HEK293T (cell line): Measurements from ENCODE around the gene WWOX.

Experiments used
- CTCF ChIA-PET: fragments of 350-600 bp; formaldehyde crosslinking; extraction: SDS; loops from one replicate; lab custom pipeline; 2021; ENCODE audit warnings: antibody characterized with exemption, inconsistent platforms; lab: Yijun Ruan, JAX
- POLR2A ChIA-PET: fragments of 350-600 bp; formaldehyde crosslinking; extraction: SDS; loops from one replicate; lab custom pipeline; 2020; ENCODE audit warnings: antibody characterized with exemption, inconsistent platforms; lab: Yijun Ruan, JAX
- DNase-seq: peaks from one replicate; pipeline ENCODE4 v3.0.0; 2012; ENCODE audit warnings: mixed read lengths; ENCODE audit errors: extremely low spot score
- ARNT ChIP-seq: fragments of 450-650 bp; IDR thresholded peaks from 2 replicates; pipeline ENCODE4 v1.6.1; 2017; ENCODE audit warnings: mild to moderate bottlenecking
- BHLHE40 ChIP-seq: fragments of 450-650 bp; IDR thresholded peaks from 2 replicates; pipeline ENCODE4 v1.6.1; 2016; ENCODE audit warnings: mild to moderate bottlenecking, moderate library complexity, borderline replicate concordance
- CTBP1 ChIP-seq: fragments of 450-650 bp; IDR thresholded peaks from 2 replicates; pipeline ENCODE4 v1.6.1; 2016; ENCODE audit warnings: borderline replicate concordance
- ELF4 ChIP-seq: fragments of 450-650 bp; IDR thresholded peaks from 2 replicates; pipeline ENCODE4 v1.6.1; 2017; ENCODE audit warnings: antibody characterized with exemption
- FOXA1 ChIP-seq: fragments of 450-650 bp; IDR thresholded peaks from 2 replicates; pipeline ENCODE4 v1.6.1; 2016; ENCODE audit warnings: mild to moderate bottlenecking
- FOXK2 ChIP-seq: fragments of 450-650 bp; IDR thresholded peaks from 2 replicates; pipeline ENCODE4 v1.6.1; 2016; ENCODE audit warnings: mild to moderate bottlenecking
- FOXM1 ChIP-seq: fragments of 450-650 bp; IDR thresholded peaks from 2 replicates; pipeline ENCODE4 v1.6.1; 2017; ENCODE audit warnings: mild to moderate bottlenecking, borderline replicate concordance
- HDGF ChIP-seq: fragments of 450-650 bp; IDR thresholded peaks from 2 replicates; pipeline ENCODE4 v1.6.1; 2017; ENCODE audit warnings: antibody characterized with exemption, borderline replicate concordance
- L3MBTL2 ChIP-seq: fragments of 450-650 bp; conservative IDR thresholded peaks from 2 replicates; pipeline ENCODE4 v1.6.1; 2016; ENCODE audit warnings: mild to moderate bottlenecking
- LEF1 ChIP-seq: fragments of 450-650 bp; IDR thresholded peaks from 2 replicates; pipeline ENCODE4 v1.6.1; 2017; ENCODE audit warnings: mild to moderate bottlenecking, borderline replicate concordance
- NFRKB ChIP-seq: fragments of 450-650 bp; IDR thresholded peaks from 2 replicates; pipeline ENCODE4 v1.6.1; 2016; ENCODE audit warnings: mild to moderate bottlenecking, moderate library complexity
- SP1 ChIP-seq: fragments of 450-650 bp; IDR thresholded peaks from 2 replicates; pipeline ENCODE4 v1.6.1; 2017
- SUZ12 ChIP-seq: fragments of 450-650 bp; IDR thresholded peaks from 2 replicates; pipeline ENCODE4 v1.6.1; 2016; ENCODE audit warnings: mild to moderate bottlenecking
- TARDBP ChIP-seq: fragments of 450-650 bp; IDR thresholded peaks from 2 replicates; pipeline ENCODE4 v1.6.1; 2016
- ZNF384 ChIP-seq: fragments of 450-650 bp; IDR thresholded peaks from 2 replicates; pipeline ENCODE4 v1.6.1; 2016
- TF ChIP-seq, protein P1 (sequence below): fragments of 450-650 bp; IDR thresholded peaks from 2 replicates; pipeline ENCODE4 v1.6.1; 2016

WWOX gene

DNA sequence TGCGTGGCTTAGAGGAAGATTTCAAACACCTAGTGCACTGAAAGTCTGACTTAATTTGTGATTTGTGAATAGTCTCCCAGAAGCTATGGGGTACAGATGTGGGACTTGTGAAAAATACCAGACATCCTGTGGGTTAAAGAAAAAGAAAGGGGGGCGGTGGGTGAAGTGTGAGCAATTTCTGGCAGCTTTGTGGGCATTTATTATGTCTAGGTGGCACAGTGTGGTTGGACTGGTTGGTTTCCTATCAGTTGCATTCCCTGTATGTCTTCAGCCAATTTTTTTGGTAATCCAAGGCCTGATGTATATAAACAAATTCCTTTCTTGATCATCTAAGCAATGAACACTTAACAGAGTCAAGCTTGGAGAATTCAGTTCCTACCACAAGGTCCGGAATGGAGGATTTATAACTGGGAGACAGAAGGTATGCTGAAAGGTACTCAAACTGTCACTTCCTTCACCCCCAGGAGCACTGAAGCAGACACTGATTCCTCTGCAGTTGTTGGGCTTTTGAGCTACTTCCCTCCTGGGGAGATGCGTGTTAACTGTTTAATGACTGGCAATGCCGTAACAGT is 211.6 kb downstream of the WWOX start:
- POLR2A ChIA-PET = no interaction called here
- CTCF ChIA-PET = no interaction called here
- TF ChIP-seq, protein P1, sequence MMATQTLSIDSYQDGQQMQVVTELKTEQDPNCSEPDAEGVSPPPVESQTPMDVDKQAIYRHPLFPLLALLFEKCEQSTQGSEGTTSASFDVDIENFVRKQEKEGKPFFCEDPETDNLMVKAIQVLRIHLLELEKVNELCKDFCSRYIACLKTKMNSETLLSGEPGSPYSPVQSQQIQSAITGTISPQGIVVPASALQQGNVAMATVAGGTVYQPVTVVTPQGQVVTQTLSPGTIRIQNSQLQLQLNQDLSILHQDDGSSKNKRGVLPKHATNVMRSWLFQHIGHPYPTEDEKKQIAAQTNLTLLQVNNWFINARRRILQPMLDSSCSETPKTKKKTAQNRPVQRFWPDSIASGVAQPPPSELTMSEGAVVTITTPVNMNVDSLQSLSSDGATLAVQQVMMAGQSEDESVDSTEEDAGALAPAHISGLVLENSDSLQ = peak; percentile 57
- no peak for TF ChIP-seq BHLHE40
- no peak for DNase-seq

DNA sequence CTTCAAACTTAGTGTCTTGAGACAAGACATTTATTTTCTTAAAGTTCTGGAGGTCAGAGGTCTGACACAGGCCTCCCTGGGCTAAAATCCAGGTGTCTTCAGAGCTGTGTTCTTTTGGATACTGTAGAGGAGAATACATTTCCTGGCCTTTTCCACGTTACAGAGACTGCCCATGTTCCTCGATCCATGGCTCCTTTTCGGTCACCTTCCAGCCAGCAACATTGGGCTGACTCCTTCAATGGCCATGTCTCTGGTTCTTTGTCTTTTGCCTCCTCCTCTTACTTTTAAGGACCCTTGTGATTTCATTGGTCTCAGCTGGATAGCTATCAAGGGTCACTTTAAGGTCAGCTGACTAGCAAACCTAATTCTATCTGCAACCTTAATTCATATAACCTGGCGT is 212.4 kb downstream of the WWOX start:
- TF ChIP-seq BHLHE40 = no peak
- TF ChIP-seq, protein P1 = no peak
- TF ChIP-seq HDGF = no peak
- no peak for TF ChIP-seq NFRKB
- no peak for TF ChIP-seq L3MBTL2
- no peak for TF ChIP-seq FOXK2
- no peak for TF ChIP-seq SUZ12
- no peak for TF ChIP-seq TARDBP
- no peak for TF ChIP-seq FOXM1
- TF ChIP-seq SP1 = no peak
- TF ChIP-seq ARNT = no peak
- TF ChIP-seq LEF1 = no peak
- TF ChIP-seq FOXA1 = no peak
- no peak for TF ChIP-seq ZNF384
- TF ChIP-seq CTBP1 = no peak
- TF ChIP-seq ELF4 = no peak
- no peak for DNase-seq
- POLR2A ChIA-PET = no interaction called here
- CTCF ChIA-PET = no interaction called here

DNA sequence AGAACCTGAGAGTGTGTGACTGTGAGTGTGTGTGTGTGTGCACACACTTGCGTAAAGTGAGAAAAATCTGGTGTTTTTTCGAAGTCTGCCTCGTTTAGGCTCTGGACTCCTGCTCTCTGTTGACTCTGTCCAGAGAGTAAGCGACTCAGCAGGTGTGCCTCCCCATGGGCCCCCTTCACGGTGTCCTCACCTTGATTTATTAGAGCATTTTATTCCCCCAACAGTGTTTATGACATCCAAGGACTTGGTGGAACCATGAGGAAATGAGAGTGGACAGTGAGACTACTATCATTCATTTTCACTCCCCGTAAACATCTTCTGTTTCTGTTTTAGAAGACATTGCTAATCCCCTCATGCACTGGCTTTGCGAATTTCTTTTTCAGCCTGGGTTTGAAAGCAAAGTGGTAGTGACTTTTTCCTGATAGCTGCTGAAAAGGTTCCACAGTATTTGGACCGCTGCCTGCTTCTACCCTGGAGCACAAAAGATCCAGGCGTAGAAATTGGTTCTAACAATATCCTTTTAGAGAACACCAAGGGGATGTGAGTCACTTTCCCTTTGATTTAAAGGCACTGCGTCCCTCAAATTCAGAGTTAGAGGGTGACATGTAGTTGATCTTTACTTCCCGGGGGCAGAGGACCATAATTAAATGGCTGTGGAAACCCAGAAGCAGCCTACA is 218.2 kb downstream of the WWOX start:
- DNase-seq = no peak
- ChIA-PET POLR2A (no interaction called here), CTCF (no interaction called here)
- TF ChIP-seq TARDBP (no peak), SUZ12 (no peak), SP1 (no peak), L3MBTL2 (no peak; the same call in 1 of the 2 replicates), FOXK2 (no peak), ARNT (no peak)
- TF ChIP-seq, protein P1 = no peak

DNA sequence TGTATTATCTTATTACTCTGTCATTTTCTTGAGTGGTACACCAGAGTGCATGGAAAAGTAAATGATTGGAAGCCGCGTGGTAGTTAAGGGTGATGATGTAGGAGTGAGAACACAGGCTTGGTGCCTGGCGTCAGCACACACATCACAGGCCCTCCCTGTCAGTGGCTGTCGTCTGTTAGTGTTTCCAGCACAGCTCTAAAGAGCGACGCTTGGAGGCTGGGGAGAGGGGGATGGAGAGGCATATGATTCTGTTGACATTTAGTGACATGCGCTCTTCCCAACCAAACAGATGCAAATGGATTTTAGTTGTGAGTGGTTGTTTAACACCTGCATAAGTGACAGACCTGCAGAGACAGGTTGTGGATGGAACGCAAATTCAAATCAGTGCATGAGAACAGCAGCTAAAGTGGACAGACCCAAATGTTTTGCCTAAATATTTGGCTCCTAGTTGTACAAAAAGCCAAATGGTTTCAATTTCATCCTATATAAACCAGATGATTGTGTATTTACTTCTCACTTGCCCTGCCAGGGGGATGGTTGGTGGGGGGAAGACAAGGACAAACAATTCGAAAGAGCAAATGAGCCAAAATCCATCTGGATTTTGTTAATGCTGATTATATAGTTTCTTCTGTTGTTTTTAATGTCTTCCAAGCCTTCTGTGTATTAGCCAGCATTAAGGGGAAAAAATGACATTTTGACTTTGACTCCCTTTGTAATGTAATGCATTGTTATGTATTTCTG is 222.3 kb downstream of the WWOX start:
- POLR2A ChIA-PET = no interaction called here

DNA sequence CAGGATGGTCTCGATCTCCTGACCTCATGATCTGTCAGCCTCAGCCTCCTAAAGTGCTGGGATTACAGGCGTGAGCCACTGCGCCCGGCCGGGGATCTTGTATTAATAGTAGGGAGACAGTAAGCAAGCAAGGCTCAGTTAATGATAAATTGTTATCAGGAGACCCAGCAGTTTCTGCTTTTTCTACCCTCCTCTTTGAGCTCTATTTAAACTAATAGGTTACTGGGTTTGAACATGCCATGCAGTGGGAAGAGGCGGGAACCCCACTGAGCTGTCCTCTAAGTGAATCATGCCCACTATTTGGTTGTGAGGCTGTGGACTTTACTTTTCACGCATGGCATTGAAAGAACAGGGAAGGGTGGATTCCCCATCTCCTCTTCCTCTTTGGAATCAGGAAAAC is 223.9 kb downstream of the WWOX start:
- DNase-seq = no peak
- ChIA-PET CTCF (no interaction called here), POLR2A (no interaction called here)
- no peak for TF ChIP-seq SP1
- TF ChIP-seq SUZ12 = no peak
- TF ChIP-seq TARDBP = no peak
- no peak for TF ChIP-seq ZNF384
- no peak for TF ChIP-seq FOXM1
- TF ChIP-seq HDGF = no peak
- no peak for TF ChIP-seq FOXA1
- TF ChIP-seq, protein P1 = no peak
- no peak for TF ChIP-seq L3MBTL2
- no peak for TF ChIP-seq LEF1
- TF ChIP-seq NFRKB = no peak

More for the DNA sequence above, 222.3 kb downstream of the WWOX start:
- CTCF ChIA-PET = no interaction called here
- no peak for TF ChIP-seq SUZ12
- no peak for TF ChIP-seq BHLHE40
- TF ChIP-seq, protein P1 = no peak
- TF ChIP-seq NFRKB = no peak
- TF ChIP-seq HDGF = no peak
- TF ChIP-seq LEF1 = no peak
- no peak for TF ChIP-seq FOXA1
- no peak for TF ChIP-seq FOXM1
- TF ChIP-seq ARNT = no peak
- TF ChIP-seq L3MBTL2 = no peak
- no peak for TF ChIP-seq ELF4
- no peak for TF ChIP-seq CTBP1
- TF ChIP-seq SP1 = no peak
- TF ChIP-seq FOXK2 = no peak
- TF ChIP-seq ZNF384 = no peak
- no peak for TF ChIP-seq TARDBP
- DNase-seq = no peak
